Small intestine (tissue), 7 donors: ENCODE data around the gene ARHGDIG. TPM values are rescaled to one million over a fixed set of nuclear protein-coding genes. Genes with fewer than 3 reads are reported as not detected.

Experiments
- DNase-seq, 2 donors: peaks; one replicate each; pipeline versions ENCODE4 v3.0.0 to v3.0.0-alpha.2; 2013
- FAIRE-seq: peaks from 2 replicates; lab custom pipeline; 2012; peaks lifted over from hg19 to GRCh38; lab: Jason Lieb, UNC
- H3K27ac ChIP-seq, 3 donors: one replicate each; pipeline ENCODE4 v1.5.1; 2013; ENCODE audit warnings: low read length in 2 of 3, mild to moderate bottlenecking in 2 of 3, control low read depth in 1 of 3, inconsistent platforms in 1 of 3, low read depth in 1 of 3, moderate library complexity in 1 of 3
- H3K27me3 ChIP-seq, 3 donors: one replicate each; pipeline ENCODE4 v1.6.1; 2013; ENCODE audit warnings: low read length in 3 of 3, inconsistent platforms in 1 of 3; ENCODE audit not compliant: control insufficient read depth in 3 of 3, insufficient read depth in 3 of 3
- H3K36me3 ChIP-seq, 3 donors: one replicate each; pipeline ENCODE4 v1.6.1; 2013; ENCODE audit warnings: low read length in 3 of 3, inconsistent platforms in 1 of 3, low read depth in 1 of 3, mild to moderate bottlenecking in 1 of 3, moderate library complexity in 1 of 3; ENCODE audit not compliant: control insufficient read depth in 3 of 3, insufficient read depth in 2 of 3
- H3K4me1 ChIP-seq, 3 donors: one replicate each; pipeline ENCODE4 v1.6.1; 2013; ENCODE audit warnings: low read length in 2 of 3, inconsistent platforms in 1 of 3, low read depth in 1 of 3, mild to moderate bottlenecking in 1 of 3, moderate library complexity in 1 of 3; ENCODE audit not compliant: control insufficient read depth in 3 of 3, insufficient read depth in 2 of 3
- H3K4me3 ChIP-seq, 3 donors: one replicate each; pipeline ENCODE4 v1.5.1; 2013; ENCODE audit warnings: low read length in 3 of 3, control low read depth in 1 of 3, inconsistent platforms in 1 of 3, low read depth in 1 of 3, mild to moderate bottlenecking in 1 of 3, moderate library complexity in 1 of 3
- H3K9me3 ChIP-seq, 2 donors: one replicate each; pipeline ENCODE4 v1.6.1; 2013; ENCODE audit warnings: low read depth in 1 of 2, low read length in 1 of 2; ENCODE audit not compliant: control insufficient read depth in 2 of 2, insufficient read depth in 1 of 2
- WGBS, 3 donors: extraction: QIAGEN DNeasy Blood & Tissue Kit; methylation state at CpG; one replicate each; pipeline ENCODE4 v1.1.7; 2013; 5-methylcytosine and 5-hydroxymethylcytosine counted together
- polyA plus RNA-seq, 4 donors: library from polyadenylated mRNA; stranded (reverse) in 3 of 4; unstranded in 1 of 4; fragments of 200-250 nt in 3 of 4; fragments of 120-200 nt in 1 of 4; gene quantifications; one replicate each; pipeline versions ENCODE4 v1.2.1 to v1.2.3, GENCODE V29; 2013
- donor health status: healthy with polysubstance abuse.
- donor health status: control.
- donor health status: control.
- donor health status: Bipolar disorder and iron deficiency.
- donor health status: healthy.

The ARHGDIG gene
- polyA plus RNA-seq, 4 donors = 0.32 to 81.6 (median 14.2) TPM

DNA sequence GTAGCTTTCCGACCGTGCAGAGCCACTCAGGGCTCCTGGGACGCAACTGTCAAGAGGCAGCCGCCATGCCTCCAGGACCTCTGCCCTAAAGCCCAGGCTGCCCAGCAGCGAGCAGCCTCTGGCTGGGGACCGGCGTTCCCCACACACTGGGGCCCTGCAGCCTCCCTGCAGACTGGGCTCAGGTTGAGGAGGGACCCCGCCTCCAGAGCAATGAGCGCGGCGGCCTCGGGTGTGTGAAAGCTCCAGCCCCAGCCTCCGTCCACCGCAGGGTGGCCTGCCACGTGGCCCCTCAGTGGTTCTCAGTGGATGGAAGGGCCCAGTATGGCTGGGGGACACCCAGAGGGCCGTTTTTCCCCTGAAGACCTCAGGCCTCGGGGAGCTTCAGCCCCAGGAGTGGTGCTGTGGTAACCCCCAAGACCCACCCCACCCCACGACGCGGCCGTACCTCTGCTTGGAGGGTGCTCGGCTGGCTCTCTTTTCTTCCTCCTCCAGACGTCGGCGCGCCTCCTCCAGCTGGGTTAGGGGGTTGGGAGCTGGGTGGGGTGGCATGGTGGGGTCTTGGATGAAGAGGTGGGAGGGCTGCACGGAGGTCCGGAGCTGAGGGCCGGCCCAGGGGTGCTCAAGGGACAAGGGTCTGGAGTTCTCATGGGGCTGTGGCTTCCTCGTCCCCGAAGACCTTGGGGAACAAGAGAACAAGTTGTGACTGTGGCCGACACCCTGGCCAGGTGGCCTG lies 12.8 kb downstream of the ARHGDIG start:
- H3K9me3 ChIP-seq = no peaks in the 10 kb centered on the region
- H3K4me1 ChIP-seq = no peaks in the 10 kb centered on the region
- no peak overlapping the region for H3K27ac ChIP-seq
- FAIRE-seq = no peak
- 94 to 99% (median 95%) methylated on average over 26 to 32 of the region's 32 CpGs for WGBS, 3 donors
- no peaks in the 10 kb centered on the region for H3K27me3 ChIP-seq
- DNase-seq = no peak
- H3K4me3 ChIP-seq = no peak overlapping the region
- peaks cover 18 to 91% (median 18%) of the 10 kb centered on the region in 3 donors for H3K36me3 ChIP-seq

DNA sequence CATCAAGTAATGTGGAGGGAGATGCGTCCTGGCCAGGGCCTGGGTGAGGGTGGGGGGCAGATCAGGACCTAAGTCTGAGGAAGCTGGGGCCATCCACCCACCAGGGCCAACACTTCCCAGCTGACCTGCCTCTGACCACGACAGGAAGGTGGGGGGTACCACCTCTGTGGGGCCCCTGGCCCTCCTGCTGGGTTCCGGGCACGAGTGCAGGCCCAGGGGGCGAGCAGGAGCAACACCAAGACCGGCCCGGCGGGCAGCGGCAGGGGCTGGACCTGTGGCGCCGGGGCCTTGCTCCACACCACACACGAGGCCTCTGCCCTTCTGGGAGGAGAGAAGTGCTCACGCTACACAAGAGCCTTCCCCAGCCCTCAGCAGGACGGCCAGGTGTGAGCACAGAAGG lies 15.9 kb downstream of the ARHGDIG start:
- Histone ChIP-seq H3K27ac (no peak overlapping the region), H3K4me1 (no peaks in the 10 kb centered on the region), H3K36me3 (peaks cover 12 to 77% (median 14%) of the 10 kb centered on the region in 3 donors), H3K9me3 (no peaks in the 10 kb centered on the region), H3K4me3 (no peak overlapping the region), H3K27me3 (no peaks in the 10 kb centered on the region)
- FAIRE-seq (no peak), DNase-seq (no peak)
- WGBS, 3 donors = 95 to 99% (median 95%) methylated on average over 14 of the region's 14 CpGs

DNA sequence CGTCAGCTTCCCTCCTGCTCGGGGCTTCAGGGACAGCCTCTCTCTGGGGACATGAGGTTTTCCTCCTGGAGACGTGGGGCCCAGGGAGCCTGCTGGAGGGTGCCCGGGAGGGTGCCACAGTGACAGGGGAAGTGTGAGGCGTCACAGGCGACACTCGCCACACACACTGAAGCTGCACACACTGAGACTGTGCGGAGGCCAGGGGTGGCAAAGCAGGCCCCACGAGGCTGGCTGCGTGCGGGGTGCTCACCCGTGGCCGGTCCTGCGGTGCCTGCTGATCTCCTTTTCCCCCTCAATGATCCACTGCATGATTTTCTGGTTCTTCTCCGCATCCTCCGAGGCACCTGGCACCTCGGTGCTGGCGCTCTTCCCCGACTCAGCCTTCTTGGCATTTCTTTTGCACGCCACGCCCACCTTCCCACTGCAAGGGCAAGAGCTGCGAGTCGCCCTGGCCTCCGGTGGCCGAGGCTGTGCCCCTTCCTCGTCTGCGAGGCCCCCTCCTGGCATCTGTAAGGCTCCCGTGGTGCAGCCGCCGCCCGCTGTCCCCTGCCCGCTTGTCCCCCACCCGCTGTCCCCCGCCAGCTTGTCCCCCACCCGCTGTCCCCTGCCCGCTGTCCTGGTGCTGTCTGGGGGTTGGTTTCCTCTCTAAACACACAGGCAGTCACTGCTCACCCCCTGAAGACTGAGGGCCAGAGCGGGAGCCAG lies 16.6 kb downstream of the ARHGDIG start:
- H3K27ac ChIP-seq = no peak overlapping the region
- H3K9me3 ChIP-seq = no peaks in the 10 kb centered on the region
- no peak overlapping the region for H3K4me3 ChIP-seq
- H3K4me1 ChIP-seq = no peaks in the 10 kb centered on the region
- no peaks in the 10 kb centered on the region for H3K27me3 ChIP-seq
- 89 to 92% (median 89%) methylated on average over 30 to 37 of the region's 37 CpGs for WGBS, 3 donors
- H3K36me3 ChIP-seq = peaks cover 12 to 77% (median 14%) of the 10 kb centered on the region in 3 donors
- FAIRE-seq = no peak
- no peak for DNase-seq

DNA sequence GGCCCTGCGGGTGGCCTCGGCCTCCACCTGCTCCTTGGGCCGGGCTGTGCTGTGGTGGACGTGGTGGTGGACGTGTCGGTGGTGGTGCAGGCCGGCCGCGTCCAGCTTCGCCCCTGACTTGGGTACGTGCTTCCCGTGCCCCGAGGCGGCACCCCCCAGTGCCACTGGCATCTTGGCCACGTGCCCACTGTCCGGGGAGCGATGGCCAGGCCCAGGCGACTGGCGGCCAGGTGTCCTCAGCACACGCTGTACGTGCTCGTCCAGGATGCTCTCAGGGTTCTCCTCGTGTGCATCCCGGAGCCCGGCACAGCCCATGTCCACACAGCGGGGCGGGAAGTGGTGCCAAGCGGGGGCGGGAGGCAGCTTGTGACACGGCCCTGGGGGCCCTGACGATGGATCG lies 17.4 kb downstream of the ARHGDIG start:
- H3K27ac ChIP-seq = no peak overlapping the region
- DNase-seq = no peak
- H3K27me3 ChIP-seq = no peaks in the 10 kb centered on the region
- 96 to 97% (median 96%) methylated on average over 27 to 32 of the region's 32 CpGs for WGBS, 3 donors
- H3K9me3 ChIP-seq = no peaks in the 10 kb centered on the region
- no peaks in the 10 kb centered on the region for H3K4me1 ChIP-seq
- no peak for FAIRE-seq
- H3K36me3 ChIP-seq = peaks cover 12 to 77% (median 15%) of the 10 kb centered on the region in 3 donors
- no peak overlapping the region for H3K4me3 ChIP-seq

DNA sequence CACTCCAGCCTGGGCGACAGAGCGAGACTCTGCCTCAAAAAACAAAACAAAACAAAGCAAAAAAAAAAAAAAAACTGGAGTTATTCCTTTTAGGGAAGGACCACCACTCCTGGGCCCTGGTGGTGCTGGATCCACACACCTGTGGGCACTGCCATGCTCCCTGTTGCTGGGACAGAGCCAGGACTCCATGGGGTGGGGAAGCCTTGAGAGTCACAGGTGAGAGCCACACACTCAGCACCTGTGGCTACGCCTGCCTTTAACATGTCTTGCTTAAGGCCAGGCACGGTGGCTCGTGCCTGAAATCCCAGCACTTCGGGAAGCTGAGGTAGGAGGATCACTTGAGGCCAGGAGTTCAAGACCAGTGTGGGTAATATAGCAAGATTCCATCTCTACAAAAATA lies 20.8 kb downstream of the ARHGDIG start:
- Histone ChIP-seq H3K4me3 (no peak overlapping the region), H3K27me3 (no peaks in the 10 kb centered on the region), H3K27ac (no peak overlapping the region), H3K9me3 (no peaks in the 10 kb centered on the region), H3K4me1 (no peaks in the 10 kb centered on the region), H3K36me3 (peaks cover 7 to 82% (median 12%) of the 10 kb centered on the region in 3 donors)
- DNase-seq (no peak), FAIRE-seq (no peak)
- 92 to 97% (median 94%) methylated on average over 6 of the region's 6 CpGs for WGBS, 3 donors

DNA sequence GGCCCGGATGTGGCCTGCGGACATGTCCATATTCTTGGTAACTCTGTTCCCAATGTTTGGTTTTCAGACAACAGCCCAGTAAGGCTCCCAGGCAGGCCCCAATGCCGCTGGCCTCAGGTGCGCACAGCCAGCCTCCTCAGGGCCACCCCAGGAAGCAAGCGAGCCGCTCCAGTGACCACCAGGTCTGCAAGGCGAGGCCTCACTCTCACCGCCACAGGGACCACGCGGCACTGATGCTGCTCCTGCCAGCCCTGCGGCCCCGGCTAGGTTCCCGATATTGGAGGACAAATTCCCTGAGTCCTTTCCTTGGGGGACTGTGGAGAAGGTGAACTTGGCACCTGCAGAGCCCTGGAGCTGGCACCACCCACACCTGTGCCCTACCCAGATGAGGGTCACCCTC lies 21.6 kb downstream of the ARHGDIG start:
- H3K27me3 ChIP-seq = no peaks in the 10 kb centered on the region
- H3K9me3 ChIP-seq = no peaks in the 10 kb centered on the region
- FAIRE-seq (no peak), DNase-seq (no peak)
- H3K36me3 ChIP-seq = peaks cover 7 to 82% (median 12%) of the 10 kb centered on the region in 3 donors
- H3K4me1 ChIP-seq = no peaks in the 10 kb centered on the region
- no peak overlapping the region for H3K27ac ChIP-seq
- H3K4me3 ChIP-seq = no peak overlapping the region
- WGBS, 3 donors = 97 to 98% (median 97%) methylated on average over 13 of the region's 13 CpGs

DNA sequence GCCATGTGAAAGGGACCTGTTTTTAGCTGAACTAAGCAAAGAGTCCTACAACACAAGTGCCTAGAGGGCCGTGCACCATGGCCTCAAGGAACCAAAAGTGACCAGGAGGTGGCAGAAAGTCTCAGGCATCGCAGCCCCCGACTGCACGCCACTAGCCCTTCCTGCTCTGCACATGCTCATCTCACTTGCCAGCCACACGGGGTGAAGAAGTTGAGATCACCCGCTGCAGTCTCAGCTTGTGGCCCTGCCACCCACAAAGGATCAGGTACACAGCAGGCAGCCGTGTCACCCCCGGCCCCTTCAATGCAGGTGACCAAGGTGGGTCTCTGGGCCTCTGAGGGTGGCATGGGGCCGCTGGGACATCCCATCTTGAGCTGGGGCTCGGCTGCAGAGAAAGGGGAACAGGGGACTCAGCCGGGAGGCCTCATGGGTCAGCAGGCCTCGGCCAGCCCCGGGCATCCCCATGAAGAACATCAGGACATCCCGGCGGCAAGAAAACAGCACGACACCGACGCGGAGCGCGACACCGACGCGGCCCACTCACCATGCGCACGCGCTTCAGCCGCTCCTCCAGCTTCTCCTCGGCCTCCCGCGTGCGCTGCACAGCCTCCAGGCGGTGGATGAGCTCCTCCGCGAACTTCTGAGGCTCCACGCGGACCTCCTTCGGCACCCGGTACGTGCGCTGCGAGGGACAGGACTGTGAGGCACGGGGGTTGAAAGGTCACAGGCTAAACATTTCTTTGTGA lies 23.5 kb downstream of the ARHGDIG start:
- no peaks in the 10 kb centered on the region for H3K4me1 ChIP-seq
- FAIRE-seq (no peak), DNase-seq (no peak)
- no peak overlapping the region for H3K27ac ChIP-seq
- peaks cover 6 to 82% (median 9%) of the 10 kb centered on the region in 3 donors for H3K36me3 ChIP-seq
- WGBS, 3 donors = 91 to 94% (median 93%) methylated on average over 39 to 43 of the region's 43 CpGs
- H3K4me3 ChIP-seq = no peak overlapping the region
- no peaks in the 10 kb centered on the region for H3K9me3 ChIP-seq
- H3K27me3 ChIP-seq = no peaks in the 10 kb centered on the region

DNA sequence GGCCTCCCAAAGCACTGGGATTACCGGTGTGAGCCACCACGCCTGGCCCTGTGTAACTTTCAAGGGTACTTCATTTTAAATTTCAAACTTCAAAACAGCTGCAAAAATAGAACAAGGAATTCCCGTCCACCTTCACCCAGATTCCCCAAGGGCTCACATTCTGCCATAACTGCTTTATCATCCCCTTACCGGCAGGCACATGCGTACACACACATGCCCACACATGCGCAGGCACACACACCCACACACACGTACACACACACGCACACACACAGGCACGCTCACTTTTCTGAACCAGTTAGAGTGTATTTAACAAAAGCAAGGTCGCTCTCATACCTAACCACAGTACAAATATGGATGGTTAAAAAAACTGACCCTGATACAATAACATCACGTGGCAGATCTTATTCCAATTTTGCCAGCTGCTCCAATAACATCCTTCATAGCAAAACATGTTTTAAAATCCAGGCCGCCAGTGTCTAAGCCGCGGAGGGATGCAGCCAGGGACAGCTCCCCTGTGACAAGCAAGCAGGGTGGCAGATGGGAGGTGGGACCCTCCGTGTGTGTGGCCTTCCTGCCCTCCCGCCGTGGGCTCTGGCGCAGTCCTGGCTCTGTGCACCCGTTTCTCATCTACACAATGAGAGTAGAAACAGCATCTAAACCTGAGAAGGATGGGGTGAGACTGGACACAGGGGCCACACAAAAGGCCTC lies 25.7 kb downstream of the ARHGDIG start:
- Histone ChIP-seq H3K27me3 (no peaks in the 10 kb centered on the region), H3K9me3 (no peaks in the 10 kb centered on the region), H3K4me3 (no peak overlapping the region), H3K36me3 (peaks cover 9 to 92% (median 9%) of the 10 kb centered on the region in 3 donors), H3K27ac (no peak overlapping the region), H3K4me1 (no peaks in the 10 kb centered on the region)
- WGBS, 3 donors = 91 to 94% (median 91%) methylated on average over 19 of the region's 19 CpGs
- FAIRE-seq (no peak), DNase-seq (no peak)
